Amygdala (tissue), 56 donors: ENCODE results near the gene PHOX2A.

Experiments used
- DNase-seq, 56 donors: peaks; one replicate each; lab custom pipeline; 2025; lab: John Stamatoyannopoulos, UW

Gene PHOX2A

DNA sequence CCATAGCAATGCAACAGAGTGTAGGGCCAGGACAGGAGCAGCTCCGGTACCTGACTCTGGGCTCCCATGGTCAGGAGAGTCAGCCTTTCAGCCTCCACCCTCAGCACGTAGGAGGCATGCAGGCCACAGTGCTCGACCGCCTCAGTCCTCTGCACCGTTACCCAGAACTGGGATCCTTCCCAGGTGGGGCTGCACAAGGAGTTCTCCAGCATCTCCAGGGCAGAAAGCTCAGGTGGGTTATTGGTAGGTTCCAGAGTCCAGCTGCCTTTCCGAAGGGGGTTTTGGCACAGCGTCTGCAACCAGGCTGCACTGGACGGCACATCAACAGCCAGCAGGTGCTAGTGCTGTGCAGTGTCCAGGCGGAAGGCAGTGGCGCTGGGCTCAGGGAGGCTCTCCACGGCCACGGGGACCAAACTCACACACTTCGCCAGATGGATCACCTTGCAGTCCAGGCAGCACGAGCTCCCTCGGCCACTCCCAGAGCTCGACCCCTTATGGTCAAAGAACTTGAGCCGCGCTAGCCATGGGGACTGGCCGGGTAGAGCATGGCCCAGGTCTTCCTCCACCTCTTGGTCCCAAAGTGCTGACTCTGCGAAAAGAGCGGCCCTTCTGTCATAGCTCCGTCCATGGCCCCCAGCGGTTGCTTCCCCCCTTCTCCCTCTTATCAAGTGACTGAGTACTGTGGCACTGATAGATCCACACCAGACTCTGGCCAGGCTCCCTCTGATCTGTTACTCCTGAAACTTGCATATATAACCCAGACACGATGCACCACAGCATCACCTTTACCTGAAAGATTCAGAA is 6.9 kb upstream of the PHOX2A start:
- DNase-seq: no peak

DNA sequence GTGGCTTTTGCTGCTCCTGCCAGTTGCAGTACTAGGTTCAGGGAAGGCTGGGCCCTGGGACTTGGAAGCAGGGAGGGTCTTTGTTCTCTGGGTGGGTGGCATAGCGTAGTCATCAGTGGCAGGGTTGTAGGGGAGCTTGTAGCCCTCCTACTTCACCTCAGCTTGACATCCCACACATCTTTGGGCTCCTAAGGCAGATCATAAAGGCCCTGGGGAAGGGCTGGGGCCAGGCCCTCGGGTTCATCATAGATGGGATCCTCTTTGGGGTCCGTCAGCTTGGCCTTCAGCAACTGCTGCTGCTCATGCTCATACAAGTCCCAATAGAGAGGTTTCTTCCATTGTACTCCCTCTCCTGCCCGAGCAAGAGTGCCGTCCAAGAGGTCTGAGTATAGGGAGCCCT is 6.0 kb upstream of the PHOX2A start:
- DNase-seq: no peak

DNA sequence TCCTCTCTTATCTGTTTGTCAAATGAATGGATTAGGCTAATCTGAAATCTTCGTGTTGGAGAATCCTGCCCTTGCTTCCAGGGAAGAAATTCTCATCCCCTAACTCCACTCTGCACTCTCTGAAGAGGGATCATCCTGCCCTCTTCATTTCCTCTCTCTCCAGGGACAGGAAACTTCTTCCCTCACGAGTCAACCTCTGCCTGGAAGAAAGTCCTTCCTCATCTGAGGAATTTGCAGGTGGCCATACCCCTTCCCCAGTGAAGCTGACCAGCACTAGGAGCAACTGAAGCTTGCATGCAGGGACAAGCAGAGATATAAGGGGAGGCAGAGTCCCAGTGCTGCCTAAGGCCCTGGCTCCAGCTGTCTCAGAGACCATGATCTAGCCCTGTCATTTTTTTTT is 3.6 kb upstream of the PHOX2A start:
- DNase-seq: no peak

DNA sequence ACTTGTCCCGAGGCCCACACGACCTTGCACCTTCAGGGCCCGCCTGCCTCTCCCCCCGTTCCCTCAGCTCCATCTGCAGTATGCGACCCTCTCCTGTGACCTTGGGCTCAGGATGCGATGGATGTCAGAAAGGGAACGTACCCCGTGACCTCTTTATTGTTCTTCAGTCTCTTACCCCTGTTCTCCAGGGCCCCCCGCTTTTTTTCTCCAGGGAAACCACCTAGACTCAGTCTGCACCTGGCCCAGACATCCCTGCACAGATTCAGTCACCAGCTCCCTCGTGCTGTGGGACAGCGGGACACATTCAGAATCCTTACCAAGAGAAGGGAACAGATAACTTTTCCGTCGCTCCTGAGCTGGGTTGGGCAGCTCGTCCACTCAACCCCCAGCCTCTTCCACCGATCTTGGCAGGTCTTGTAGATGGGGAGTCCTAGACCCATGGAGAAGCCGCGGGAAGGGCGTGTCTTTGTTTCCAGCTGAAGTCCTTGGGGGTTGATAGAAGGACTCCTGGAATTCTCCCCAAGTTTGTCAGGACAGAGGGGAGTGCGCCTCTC is 1.4 kb upstream of the PHOX2A start:
- DNase-seq: no peak

DNA sequence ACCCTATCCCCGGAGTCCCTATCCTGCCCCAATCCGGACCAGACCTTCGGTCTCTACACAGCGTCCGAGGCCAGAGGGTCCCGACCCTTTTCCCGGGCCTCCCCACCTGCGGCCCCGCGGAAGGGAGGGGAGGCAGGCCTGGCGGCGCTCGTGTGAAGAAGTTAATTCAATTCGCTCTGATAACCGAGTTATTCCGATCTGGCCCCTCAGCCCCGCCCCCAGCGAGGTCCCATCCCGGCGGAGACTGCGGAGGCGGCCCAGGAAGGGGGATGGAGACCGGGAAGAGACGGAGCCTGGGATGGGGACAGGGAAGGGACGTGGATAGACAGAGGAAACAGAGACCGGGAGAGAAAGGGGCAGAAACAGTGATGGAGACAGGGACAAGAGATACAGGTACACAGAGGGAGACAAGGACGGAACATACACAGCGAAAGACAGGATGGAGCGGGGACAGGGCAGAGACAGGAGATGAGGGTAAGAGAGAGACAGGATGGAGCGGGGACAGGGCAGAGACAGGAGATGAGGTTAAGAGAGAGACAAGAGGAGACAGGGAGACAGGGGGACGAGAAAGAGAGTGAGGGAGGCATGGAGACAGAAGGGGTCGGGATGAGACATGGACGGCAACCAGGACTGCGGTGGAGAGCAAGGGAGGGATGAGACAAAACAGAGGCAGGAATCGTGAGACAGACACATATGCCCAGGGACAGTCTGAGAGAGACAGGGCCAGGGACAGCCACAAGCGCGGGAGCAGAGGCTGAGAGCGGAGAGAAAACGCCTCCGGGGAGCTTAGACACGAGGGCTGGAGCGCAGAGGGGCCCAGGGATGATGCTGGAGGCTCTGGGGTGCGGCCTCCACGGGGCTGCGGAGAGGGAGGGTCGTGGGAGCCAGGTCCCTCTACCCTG is 636 bp upstream of the PHOX2A start:
- no peak for DNase-seq

DNA sequence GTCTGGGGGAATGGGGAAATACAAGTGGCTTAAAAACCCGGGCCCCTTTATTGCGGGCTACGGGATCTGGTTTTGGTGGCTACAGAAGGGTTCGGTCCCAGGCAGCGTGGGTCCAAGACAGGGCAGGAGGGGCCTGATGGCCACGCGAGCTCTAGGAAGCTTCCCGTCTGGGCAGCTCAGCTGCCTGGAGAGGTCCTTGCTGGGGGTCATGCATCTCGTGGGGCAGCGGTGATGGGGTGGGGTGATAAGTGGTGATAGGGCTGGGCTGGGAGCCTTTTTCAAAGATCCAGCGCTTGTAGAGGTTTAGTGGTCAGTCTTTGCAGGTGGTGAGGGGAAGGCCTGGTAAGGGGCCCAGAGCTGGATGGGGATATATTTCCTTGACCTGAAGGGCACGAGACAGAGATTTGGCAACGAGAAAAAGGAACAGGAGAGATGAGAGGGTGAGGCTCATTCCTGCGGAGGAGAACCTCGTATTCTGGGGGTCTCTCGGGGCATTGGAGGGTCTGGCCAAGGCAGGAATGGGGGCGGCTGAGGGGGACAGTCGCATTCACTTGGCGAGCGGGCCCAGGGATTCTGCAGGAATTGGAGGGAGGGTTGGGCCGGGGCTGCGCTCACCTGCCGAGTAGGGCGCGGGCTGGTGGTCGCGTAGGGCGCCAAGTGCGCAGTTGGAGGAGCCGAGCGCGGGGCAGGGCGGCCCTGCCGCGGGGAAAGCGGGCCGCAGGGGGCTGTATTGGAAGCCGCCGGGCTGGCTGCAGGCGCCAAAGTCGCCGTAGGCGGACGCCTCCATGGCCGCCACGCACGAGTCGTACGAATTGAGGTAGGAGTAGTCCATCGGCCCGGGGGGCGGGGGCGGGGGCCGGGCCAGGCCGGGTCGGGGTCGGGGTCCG is 560 bp downstream of the PHOX2A start:
- DNase-seq: no peak

DNA sequence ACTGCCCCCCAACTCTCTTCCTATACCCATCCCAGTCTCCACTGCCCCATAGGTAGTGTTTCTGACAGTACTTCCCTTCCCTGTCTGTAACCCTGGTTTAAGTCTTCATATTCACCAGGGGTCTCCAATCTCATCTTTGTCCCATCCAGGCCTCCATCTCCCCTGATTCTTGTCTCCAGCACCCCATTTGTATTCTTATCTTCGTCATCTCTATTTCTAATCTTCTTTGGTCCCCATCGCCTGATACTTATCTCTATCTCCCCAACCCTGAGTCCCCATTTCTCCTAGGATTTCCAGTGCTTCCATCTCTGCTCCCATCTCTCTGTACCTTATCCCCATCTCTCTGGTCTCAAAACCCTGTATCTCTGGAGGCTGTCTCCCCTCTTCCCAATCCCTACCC is 1.8 kb downstream of the PHOX2A start:
- DNase-seq: no peak

DNA sequence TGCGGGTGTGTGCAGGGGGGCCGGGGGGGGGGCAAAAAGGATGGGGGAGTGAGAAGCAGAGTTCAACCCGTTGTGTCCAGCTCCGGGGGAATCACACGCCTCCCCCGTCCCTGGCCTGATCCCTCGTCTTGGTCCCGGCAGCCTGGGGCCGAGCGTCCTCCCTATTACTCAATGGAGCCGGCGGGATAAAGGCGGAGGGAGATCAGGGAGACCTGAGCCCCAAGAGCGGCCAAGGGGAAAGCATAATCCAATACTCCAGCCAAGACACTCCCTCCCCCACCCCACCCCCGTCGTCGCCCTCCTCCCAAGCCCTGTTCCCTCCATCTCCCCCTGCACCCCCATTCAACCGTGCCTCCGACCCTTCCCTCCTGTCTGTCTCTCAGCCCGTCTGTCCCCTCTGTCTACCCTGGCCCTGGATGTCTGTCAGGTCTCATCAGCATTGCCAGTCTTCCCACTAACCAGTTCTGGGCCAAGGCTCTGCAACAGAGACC is 2.6 kb downstream of the PHOX2A start:
- DNase-seq: no peak

DNA sequence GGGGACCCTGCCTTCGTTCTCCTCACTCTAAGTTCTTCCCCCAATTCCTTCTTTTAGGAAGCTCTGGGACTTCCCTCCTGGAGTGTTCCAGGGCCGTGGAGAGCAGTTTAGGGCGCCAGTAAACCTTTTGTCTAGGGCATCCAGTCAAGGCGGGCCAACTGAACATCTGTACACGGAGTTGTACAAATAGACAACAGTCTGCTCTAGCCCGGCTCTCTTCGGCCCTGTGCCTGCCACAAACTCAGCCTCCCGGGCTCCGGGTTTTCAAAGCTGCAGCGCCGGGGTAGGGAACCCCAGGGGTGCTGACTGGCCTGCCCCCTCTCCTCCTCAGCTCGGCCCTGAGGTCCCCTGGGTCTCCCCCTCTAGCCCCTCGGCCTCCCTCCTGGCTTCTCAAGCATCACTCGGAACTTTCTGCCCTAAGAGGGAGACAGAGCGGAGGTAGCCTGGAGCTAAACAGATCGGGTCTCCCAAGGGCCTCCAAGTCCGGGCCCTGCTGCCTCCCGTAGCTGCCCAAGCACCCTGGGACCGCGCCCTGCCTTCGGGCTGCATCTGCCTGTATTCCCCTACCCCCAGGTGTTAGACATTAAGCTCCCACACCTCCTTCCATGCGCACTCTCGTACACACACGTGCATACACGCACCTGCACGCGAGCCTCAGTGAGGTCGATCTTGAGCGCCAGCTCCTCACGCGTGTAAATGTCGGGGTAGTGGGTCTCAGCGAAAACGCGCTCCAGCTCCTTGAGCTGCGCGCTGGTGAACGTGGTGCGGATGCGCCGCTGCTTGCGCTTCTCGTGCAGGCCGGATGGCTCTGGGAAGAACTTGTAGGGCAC is 3.3 kb downstream of the PHOX2A start:
- DNase-seq: no peak

DNA sequence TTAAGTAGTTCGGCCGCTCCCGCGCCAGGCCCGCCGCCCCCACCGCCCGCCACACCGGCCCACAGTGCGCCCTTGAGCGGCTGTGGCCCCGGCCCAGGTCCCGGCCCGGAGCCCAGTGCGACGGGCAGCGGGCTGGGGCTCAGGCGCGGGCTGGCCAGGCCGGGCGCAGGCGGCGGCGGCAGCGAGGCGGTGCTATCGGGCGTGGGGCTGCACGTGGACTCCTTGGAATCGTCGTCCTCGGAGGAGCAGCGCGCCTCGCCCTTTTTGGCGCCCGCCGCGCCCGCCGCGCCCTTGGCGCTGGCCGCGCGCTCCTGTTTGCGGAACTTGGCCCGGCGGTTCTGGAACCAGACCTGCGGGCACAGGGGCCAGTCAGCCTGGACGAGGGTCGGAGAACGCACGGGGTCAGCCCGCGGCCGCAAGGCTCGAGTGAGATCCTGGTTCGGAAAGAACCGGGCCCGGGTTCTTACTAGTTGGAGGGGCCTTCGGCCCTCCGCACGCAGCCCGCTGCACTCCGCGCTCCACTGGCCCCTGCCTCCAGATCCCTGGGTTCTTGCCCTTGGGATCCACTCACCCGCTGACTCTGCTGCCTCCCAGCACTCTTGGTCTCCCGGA is 4.0 kb downstream of the PHOX2A start:
- DNase-seq: peak in 9 of 56 donors; percentile 5 to 64 (median 52)

DNA sequence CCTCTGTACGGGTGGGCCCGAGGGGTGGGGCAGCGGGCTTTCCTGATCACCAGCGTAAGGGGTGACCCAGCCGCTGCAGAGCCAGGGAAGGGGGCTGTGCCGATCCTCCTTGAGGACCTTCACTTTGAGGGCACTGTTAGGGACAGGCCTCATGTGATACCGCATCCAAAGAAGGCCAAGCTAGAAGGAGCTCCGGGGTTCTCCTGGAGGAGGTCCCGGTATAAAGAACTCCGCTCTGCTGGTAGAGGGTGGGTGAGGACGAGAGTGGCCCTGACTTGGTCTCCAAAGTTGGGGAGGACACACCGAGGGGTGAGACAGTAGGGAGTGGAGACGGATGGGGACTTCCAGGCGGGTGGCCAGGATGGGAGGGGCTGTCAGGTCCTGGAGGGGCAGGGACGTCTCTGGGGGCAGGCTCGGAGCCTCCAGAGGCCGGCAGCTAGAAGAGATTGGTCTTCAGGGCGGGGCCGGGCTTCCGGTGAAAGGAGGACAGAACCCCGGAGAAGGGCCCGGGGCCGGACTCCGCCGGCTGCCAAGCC is 4.6 kb downstream of the PHOX2A start:
- peak in 7 of 56 donors; percentile 14 to 61 (median 38) for DNase-seq

DNA sequence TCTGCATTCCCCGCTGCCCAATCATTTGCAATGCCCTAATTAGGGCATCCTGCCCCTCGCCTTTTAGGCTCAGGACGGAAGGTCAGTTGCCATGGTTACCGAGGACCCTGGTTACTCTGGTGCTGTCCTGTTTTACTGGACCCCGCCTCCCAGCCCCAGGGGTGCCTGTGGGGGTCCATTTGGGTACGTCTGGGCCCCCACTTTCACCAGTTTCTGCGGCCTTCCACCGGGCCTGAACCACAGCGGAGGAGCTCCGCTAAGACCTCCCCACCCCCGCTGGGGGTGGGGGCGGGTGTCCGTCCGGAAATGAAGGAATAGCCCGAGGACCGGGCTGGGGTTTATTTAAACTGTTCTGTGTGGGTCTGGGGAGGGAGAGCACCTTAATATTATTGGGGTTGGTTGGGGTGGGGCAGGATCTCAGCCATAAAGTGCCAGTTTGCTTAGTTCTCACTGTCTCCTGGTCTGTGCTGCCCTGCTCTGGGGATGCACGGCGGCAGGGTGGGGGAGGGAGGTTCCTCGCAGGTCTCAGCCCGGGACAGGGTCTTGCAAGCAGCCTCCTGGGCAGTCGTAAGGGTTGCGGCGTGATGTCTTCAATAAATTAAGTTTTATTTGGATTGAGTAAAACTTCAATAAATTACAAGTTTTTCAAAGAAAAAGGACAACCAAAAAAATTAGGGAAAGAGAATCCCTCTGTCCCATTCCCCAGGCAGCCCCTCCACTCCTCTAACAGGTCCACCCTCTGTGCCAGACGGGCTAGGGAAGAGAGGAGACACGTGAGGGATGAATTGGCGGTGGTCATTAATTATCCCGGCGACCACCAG is 5.3 kb downstream of the PHOX2A start:
- DNase-seq: no peak

DNA sequence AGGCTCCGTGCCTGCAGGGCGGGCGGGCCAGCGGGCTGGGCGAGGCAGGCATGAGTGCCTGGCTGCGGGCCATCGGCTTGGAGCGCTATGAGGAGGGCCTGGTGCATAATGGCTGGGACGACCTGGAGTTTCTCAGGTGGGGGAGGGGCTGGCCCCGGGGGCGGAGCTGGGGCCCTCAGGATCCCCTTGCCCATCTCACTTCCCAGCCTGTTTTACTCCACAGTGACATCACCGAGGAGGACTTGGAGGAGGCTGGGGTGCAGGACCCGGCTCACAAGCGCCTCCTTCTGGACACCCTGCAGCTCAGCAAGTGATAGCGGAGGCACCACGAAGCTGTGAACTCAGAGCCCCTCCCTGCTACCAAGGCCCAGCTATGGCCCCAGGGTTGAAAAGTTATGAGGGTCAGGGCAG is 5.9 kb downstream of the PHOX2A start:
- peak in 18 of 56 donors; percentile 11 to 55 (median 31) for DNase-seq

DNA sequence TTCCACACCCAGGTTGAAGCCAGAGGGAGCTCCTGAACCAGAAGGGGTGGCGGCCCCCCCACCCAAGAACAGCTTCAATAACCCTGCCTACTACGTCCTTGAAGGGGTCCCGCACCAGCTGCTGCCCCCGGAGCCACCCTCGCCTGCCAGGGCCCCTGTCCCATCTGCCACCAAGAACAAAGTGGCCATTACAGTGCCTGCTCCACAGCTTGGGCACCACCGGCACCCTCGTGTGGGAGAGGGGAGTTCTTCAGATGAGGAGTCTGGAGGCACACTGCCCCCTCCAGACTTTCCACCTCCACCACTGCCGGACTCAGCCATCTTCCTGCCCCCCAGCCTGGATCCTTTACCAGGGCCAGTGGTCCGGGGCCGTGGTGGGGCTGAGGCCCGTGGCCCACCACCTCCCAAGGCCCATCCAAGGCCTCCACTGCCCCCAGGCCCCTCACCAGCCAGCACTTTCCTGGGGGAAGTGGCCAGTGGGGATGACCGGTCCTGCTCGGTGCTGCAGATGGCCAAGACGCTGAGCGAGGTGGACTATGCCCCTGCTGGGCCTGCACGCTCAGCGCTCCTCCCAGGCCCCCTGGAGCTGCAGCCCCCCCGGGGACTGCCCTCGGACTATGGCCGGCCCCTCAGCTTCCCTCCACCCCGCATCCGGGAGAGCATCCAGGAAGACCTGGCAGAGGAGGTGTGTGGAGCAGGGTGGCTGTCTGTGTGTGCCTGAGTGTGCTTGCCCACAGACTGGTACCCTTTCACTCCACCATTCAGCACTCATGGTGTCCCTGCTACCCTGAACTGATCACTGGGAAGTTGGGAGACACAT is 6.7 kb downstream of the PHOX2A start:
- no peak for DNase-seq

DNA sequence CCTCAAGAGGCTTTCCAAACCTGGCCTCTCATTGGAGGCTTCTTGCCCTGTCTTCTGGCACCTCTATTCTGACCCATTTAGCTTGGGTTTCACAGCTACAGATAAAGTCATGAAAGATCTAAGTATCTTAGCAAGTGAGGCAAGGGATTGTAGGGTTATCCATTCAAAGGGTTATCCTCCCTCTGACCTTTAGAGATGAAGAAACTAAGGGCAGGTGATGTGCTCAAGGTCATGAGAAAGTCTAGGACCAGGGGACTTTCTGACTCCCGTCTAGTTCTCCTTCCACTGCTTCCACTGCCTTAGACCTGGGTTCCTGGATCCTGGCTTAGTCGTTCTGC is 7.2 kb downstream of the PHOX2A start:
- DNase-seq: no peak

DNA sequence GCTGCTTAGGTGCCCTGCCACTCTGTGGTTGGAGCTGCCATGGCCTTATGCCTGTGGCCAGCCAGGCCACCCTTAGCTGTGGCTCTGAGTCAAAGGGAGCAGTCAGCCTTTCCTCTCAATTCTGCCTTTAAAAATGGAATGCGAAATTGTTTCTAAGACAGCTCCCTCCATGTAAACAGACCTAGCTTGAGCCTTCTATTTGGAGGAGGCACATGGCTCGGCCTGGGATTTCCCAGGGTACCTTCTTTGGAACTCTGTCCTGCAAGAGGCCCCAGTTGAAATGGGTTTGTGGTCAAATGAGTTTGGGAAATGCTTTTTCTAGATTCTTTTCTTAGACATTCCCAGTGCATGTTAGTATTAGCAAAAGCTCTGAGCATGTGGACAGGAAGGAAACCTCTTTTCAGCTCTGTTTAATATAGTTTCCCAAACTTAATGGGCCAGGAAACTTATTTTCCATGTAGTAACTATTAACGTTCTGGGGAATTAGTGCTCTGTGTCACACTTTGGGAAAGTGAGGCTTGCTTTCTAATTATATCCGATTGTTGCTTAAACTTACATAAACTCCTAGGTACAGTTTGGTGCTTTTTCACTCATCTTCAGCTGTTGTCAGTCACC is 7.8 kb downstream of the PHOX2A start:
- DNase-seq: no peak
